NCI-H526 treated with DMSO at 0.1 percent for 48 hours (cell line): ENCODE results near the gene MLPH.
"Not testable (repeated sequence)": the region's sequence is repeated elsewhere in the genome, so short reads cannot be mapped to it uniquely, and the experiment has no call there.

Source experiments
- DNase-seq: peaks from one replicate; lab custom pipeline; 2025; lab: John Stamatoyannopoulos, UW

MLPH gene

GRCh38 chr2:237458519-237458918, 28.5 kb upstream of the MLPH start:
- DNase-seq: no peak

DNA sequence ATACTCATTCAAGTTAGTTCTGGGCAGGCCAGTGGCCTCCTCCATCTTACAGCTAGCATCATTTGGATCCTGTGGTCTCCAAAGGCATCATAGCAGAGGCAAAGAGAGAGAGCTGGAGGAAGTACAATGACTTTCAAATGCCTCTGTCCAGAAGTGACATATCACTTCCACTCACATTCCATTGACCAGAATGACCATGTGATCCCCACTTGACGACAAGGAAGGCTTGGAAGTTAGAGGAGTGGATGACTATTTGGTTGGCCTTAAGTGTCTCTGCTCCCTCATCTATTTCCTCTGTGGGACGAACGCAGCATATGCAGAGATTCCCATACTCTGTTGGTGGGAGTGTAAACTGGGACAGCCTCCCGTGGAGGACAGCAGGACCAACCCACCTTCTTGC, 27.8 kb upstream of the MLPH start:
- DNase-seq: no peak

DNA sequence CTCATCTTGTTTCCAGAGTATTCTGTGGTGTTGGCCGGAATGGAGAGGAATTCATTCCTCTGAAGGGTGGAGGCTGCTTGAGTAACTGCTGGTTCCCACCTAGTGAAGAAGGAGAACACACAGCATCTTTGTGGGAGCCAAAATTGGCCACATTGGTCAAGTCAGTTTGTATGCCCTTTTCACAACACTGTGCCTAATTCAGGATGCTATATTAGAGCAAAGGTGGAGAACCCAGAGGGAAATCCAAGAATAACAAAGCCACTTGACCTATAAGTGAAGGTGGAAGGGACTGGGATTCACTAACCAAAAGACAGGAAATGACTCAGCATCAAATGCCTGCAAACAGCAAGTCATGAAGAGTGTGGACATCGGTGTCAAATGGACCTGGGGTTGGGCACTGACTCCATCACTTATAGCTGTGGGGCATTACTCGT, 27.3 kb upstream of the MLPH start:
- no peak for DNase-seq

- no peak for DNase-seq
Observed at GRCh38 chr2:237464757-237465391, 22.2 kb upstream of the MLPH start.

DNA sequence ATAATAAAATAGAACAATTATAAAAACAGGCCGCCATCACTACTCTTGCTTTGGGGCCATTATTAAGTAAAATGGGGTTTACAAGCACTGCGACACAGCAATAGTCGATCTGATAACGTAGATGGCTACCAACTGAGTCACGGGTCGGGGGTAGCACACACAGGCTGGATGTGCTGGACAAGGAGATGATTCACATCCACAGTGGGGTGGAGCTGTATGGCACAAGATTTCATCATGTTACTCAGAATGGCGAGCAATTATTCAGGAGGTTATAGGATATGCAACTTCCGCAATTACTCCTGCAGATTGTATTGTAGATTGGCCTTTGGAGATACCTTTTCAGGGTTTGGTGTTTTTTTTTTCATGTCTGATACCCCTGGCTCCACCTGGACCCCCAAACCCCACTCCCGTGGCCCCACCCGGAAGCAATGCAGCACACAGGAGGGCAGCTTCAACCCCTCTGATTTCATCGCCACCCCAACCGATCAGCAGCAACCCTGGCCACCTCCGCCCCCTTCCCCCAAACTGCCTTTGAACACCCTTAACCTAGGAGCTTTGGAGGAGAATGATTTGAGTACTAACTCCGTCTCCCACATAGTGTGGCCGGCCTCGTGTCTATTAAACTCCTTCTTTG, 21.4 kb upstream of the MLPH start:
- DNase-seq: no peak

DNA sequence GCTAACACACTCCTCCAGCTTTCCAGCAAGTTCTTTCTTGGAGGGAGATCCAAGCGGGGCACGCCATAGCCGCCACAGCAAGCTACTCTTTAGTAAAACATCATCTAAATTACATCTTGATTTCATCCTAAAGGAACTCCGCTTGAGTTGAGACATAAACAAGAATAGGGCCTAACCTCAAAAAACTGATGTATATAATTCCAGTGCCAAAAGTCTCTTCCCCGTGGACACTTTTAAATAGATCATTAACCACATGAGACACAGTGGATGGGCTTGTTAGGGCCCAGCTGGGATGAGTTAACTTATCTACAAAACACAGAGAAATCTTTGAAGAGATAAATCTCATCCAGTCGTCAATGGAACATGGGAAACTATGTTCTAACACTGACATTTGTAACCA, 20.8 kb upstream of the MLPH start:
- DNase-seq: no peak

GRCh38 chr2:237467447-237468179, 19.4 kb upstream of the MLPH start:
- DNase-seq: no peak

GRCh38 chr2:237469410-237469809, 17.6 kb upstream of the MLPH start:
- DNase-seq: not testable (repeated sequence)

GRCh38 chr2:237469849-237470248, 17.2 kb upstream of the MLPH start:
- no peak for DNase-seq

- no peak for DNase-seq
Observed at GRCh38 chr2:237470914-237471313, 16.1 kb upstream of the MLPH start.

GRCh38 chr2:237471438-237472186, 15.4 kb upstream of the MLPH start:
- DNase-seq: no peak

- DNase-seq: no peak
Observed at GRCh38 chr2:237472187-237472712, 14.8 kb upstream of the MLPH start.

DNA sequence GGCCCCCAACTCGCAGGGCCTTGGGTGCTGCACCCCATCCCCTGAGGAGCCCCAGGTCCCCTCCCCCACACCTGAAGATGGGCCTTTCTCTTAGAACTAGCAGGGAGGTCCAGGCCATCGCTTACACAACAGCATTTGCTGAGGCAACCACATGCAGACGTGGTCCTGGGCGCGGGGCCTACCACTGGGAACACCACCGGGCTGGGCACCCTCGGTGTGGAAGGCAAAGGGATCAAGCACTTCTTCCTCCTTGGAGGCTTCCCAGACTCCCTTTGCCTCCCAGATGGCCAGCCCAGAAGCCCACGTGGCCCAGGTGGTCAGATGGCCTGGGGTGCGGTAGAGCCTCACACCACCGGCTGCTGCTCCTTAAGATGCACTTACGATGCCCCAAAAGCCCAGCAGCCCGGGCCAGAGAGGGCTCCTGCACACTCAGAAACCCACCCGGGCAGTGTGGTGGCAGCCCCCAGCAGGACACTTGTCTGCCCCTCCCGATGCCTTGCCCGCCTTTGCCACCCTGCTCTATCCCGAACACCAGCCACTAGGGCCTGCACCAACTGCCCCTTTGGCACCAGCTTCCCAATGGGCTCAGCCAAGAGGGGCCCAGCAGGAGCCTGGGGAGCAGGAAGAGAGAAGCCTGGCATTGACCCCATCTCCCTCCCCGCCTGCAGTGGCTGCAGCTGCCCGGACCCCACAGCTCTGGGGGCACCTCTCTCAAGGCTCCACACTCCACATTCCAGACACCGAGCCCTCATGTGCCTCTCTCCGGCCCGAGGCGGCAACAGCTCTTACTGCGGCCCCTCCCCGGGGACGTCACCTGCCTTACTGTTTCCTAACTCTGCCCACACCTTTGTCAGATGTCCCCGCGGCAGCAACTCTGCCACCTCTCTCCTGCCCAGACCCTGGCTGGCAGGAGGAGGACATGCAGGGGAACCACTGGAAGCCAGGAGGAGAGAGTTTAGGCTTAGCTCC, 13.9 kb upstream of the MLPH start:
- DNase-seq: no peak

- no peak for DNase-seq
Observed at GRCh38 chr2:237473878-237474441, 13.1 kb upstream of the MLPH start.

DNA sequence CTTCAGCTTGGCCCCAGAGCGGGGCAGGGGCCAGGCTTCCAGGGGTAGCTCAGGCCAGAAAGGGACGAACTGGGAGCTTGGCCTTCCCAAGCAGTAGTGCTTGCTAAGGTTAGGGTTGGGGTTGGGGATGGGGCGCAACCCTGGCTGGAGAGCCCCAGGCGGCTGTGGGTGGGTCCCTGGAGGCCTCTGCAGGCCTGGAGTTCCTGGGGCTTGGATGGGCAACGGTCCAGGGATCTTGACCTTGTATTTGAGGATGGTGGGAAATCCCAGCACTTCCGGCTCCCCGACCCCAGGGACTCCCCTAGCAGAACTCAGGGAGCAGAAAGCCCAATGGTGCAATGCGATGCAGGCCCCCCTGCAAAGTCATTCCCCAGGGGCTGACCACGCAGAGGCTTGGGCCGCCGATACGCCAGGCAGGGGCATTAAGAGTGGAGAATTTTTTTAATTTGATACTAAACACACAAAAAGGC, 12.6 kb upstream of the MLPH start:
- no peak for DNase-seq

DNA sequence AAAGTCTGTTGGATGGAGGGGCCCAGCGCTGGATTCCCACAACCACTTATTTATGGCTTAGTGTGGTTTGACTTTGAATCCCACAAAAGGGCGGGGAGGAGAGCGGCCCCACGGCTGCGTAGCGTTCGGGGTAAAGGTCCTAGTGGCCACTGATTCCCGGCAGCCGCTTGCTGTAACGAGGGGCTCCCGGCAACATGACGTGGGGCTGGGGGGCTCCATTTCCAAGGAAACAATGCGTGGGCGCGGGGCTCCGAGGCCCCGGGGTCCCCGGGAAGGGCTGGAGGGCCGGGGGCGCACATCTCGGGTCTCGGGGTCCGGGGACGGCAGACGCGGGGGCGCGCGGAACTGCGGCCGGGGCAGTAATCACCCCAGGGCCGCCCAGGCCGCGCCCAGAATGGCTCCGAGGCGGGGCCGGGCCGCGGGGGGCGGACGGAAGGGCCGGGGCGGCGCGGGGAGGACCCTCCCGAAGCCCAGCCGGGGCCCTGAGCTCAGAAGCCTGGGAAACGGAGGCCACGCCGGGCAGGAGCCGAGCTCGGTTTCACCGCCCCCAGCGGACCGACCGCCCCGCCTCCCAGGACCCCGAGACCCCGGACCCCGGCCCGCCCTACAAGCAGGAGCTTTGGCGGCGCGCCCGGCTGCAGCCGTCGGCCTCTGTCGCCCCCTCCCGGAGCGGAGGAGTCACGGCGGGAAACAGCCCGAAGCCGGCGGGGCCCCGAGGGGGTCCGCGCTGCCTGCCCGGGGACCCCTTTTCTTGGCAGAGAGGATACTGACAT, 11.9 kb upstream of the MLPH start:
- peak; percentile 29 for DNase-seq

- peak; percentile 29 for DNase-seq
Observed at GRCh38 chr2:237475704-237476141, 11.3 kb upstream of the MLPH start.

DNA sequence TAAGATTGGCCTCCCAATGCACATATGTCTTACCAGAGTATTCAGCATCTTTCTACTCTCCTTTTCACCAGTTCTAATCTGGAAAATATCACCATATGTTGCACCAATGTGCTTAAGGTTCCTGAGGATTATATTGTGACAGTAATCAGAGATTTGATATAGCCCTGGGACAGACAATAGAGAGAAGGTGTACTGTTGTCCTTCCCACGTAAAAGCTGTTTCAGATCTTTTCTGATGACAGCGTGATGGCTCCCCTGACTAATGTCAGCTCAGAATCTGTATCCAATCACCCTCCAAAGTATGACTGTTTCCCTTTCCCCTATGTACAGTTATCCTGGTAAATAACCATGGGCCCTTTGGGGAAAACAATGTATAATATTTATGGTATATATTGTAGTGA, 9.0 kb upstream of the MLPH start:
- DNase-seq: no peak

DNA sequence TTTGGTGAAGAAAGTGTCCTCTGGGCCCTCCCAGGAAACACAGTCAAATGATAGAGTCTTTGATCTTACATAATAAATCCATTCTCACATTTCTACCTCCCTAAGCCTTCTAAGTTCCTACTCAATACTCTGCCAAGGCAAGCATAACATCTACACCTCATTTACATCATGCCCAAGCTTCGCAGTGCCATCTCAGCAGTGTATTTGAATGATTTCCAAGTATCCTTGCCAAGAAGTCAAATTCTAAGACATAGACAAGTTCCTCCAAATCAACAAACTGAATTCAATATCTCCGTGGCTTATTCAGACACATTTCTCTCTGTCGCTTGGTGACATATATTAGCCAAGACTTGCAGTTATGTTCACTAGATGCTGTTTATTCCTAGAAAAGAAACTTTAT, 8.1 kb upstream of the MLPH start:
- DNase-seq: no peak

DNA sequence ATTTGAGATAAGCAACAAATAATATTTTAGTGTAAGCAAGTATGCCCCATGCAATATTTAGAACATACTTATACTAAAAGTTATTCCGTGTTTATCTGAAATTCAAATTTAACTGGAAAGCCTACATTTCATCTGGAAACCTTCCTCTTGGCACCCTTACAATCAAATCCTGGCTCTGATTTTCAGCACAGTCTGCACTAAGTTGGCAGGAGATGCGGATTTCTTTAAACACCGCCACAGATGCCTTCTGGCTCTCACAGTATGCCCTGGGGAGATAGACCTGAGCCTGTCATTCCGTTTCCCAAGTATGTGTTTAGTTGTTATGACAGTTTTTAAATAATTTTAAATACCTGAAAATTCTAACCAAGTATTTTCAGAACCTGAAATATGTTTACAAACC, 7.3 kb upstream of the MLPH start:
- DNase-seq: no peak
